ENCODE data around the gene ATP6V0E1.
"Not testable (repeated sequence)": the region's sequence is repeated elsewhere in the genome, so short reads cannot be mapped to it uniquely, and the experiment has no call there.

The ATP6V0E1 gene

GRCh38 chr5:173075137-173075843 is 91.7 kb downstream of the ATP6V0E1 start:
- no peak for DNase-seq

DNA sequence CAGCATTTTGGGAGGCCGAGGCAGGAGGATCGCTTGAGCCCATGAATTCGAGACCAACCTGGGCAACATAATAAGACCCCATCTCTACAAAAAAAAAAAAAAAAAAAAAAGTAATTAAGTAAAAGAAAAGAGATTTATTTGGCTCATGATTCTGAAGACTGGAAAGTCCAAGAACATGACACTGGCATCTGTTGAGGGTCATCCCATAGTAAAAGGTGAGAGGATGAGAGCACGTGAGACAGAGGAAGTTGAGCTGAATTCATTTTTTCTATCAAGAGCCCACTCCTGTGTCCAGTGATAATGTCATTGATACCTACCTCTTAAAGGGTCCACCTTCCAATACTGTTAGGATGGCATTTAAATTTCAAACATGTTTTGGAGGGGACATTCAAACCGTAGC is 92.4 kb downstream of the ATP6V0E1 start:
- no peaks in the 10 kb centered on the region for H3K27me3 ChIP-seq (ENCODE audit: insufficient read depth, low read depth, severe bottlenecking)
- no peak for TF ChIP-seq CTCF (IDR thresholded peaks at IDR 0.05; ENCODE audit: low read depth, low read length)
- DNase-seq, result no peak
- no peaks in the 10 kb centered on the region for H3K9me3 ChIP-seq (ENCODE audit: severe bottlenecking)
- H3K27ac ChIP-seq, result no peak overlapping the region
- no peaks in the 10 kb centered on the region for H3K36me3 ChIP-seq
- no peak overlapping the region for H3K4me3 ChIP-seq (ENCODE audit: low read depth, low read length)

More at GRCh38 chr5:173075137-173075843, 91.7 kb downstream of the ATP6V0E1 start:
- H3K4me3 ChIP-seq (ENCODE audit: low read depth, low read length), result no peak overlapping the region
- H3K36me3 ChIP-seq, result no peaks in the 10 kb centered on the region
- no peak overlapping the region for H3K27ac ChIP-seq
- no peaks in the 10 kb centered on the region for H3K27me3 ChIP-seq (ENCODE audit: insufficient read depth, low read depth, severe bottlenecking)
- no peak for TF ChIP-seq CTCF (IDR thresholded peaks at IDR 0.05; ENCODE audit: low read depth, low read length)
- no peaks in the 10 kb centered on the region for H3K9me3 ChIP-seq (ENCODE audit: severe bottlenecking)

- not testable (repeated sequence) for H3K4me3 ChIP-seq (ENCODE audit: low read depth, low read length)
Observed at GRCh38 chr5:173076471-173076870, 92.9 kb downstream of the ATP6V0E1 start.

GRCh38 chr5:173078878-173079277 is 95.3 kb downstream of the ATP6V0E1 start:
- DNase-seq, result no peak

More at GRCh38 chr5:173076471-173076870, 92.9 kb downstream of the ATP6V0E1 start:
- H3K36me3 ChIP-seq; H3K9me3 ChIP-seq (ENCODE audit: severe bottlenecking); DNase-seq; H3K27ac ChIP-seq; H3K27me3 ChIP-seq (ENCODE audit: insufficient read depth, low read depth, severe bottlenecking): not testable (repeated sequence)

More at GRCh38 chr5:173078878-173079277, 95.3 kb downstream of the ATP6V0E1 start:
- Histone ChIP-seq H3K27ac (no peak overlapping the region), H3K36me3 (no peaks in the 10 kb centered on the region), H3K4me3 (ENCODE audit: low read depth, low read length) (no peak overlapping the region), H3K9me3 (ENCODE audit: severe bottlenecking) (no peaks in the 10 kb centered on the region), H3K27me3 (ENCODE audit: insufficient read depth, low read depth, severe bottlenecking) (no peaks in the 10 kb centered on the region)
- TF ChIP-seq CTCF (IDR thresholded peaks at IDR 0.05; ENCODE audit: low read depth, low read length), result no peak
